GM19455 (cell line): ENCODE data around the gene LMF2.
A peak's percentile ranks its signal among the peaks of the same experiment; 100 is the strongest.
"Not testable (repeated sequence)": the region's sequence is repeated elsewhere in the genome, so short reads cannot be mapped to it uniquely, and the experiment has no call there.

Experiments
- ATAC-seq: cut with Tn5 transposase; IDR thresholded peaks from one replicate; pipeline ENCODE4 v1.9.1; 2021; ENCODE audit not compliant: unreplicated experiment

LMF2 gene

GRCh38 chr22:50535113-50535512, 27.6 kb upstream of the LMF2 start:
- no peak for ATAC-seq

- not testable (repeated sequence) for ATAC-seq
Observed at GRCh38 chr22:50533856-50534711, 26.6 kb upstream of the LMF2 start.

GRCh38 chr22:50532824-50533796, 25.6 kb upstream of the LMF2 start:
- ATAC-seq: no peak

DNA sequence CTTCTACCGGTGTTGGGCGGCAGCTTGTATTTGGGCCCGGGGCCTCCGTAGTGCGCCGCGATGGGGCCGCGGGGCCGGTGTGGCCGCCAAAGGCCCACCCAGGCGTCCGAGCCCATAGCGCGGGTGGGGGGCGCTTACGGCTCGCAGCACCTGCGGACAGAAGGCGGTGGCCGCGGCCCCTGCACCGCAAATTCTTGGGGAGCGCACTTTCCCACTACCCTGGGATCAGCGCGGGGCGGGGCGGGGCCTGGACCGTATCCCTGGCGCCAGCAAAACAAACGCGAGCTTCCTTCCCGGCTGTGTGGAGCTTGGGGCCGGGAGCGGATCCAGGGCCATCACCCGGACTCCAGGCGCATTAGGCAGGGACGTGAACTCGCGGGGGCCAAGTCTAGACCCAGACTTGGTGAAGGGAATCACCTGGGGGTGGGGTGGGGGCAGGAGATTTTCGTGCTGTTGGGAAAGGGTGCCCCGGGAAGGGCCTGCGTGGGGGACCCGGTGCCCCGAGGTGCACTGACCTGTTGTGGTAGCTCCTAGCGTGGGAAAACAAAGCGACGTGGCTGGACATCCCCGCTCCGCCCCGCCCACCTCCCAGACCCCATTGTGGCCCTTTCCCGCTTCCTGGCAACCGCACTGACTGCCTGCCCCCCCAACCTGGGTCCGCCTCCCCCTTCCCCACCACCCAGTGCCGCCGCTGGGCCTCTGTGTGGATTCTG, 24.6 kb upstream of the LMF2 start:
- ATAC-seq: no peak

DNA sequence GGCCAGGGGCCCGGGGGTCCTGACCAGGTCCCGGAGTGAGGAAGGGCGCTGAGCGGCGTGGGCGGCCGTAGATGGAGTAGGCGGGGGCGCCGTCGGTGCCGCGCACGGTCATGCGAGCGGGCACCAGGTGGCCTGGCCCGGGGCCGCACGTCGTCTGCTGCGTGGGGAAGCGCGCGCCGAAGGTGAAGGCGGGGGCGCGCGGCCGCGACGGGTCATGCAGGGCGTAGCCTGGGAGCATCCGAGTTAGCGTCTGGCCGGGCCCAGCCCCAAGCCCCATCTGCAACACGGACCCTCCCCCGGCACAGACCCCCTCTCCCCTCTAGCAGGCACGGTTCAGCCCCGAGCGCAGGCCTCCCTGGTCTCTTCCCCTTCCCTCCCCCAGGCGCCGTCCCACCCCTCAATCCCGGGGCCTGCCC, 24.1 kb upstream of the LMF2 start:
- no peak for ATAC-seq

GRCh38 chr22:50530877-50531545, 23.5 kb upstream of the LMF2 start:
- no peak for ATAC-seq

GRCh38 chr22:50530580-50530876, 23.0 kb upstream of the LMF2 start:
- no peak for ATAC-seq

DNA sequence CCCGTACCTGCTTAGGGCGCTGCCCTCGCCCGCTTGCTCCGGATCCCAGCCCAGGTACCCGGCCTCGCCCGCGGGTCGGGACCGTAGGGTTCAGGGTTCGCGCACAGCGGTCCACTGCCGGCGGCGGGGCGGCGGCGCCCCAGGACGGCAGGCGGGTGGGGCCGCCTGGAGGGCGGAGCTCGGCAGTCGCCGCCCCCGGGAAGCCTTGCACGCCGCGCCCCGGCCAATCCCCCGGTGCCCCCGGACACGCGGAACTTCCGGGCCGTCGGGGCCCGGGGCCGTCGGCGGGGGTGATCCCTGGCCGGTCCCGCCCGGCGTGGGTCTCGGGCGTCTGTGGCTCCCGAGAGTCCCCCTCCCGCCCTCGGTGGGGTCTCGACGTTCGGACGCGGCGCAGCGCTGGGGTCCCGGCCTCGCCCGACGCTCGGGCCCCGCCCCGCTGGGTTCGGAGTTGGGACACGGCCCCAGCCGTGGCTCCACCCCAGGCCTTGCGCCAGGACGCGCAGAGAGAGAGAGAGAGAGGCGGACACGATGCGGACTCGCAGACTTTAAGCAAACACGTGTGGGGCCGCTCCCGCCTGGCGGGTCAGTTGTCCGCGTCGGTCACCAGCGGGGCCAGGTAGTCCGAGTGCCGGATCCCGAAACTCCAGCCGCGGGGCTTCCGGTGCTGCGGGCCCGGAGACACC, 22.5 kb upstream of the LMF2 start, which contains the start of gene TYMP:
TYMP (minus strand) TSS at position 116 of the 683 bp plus-strand sequence. CDS start 303 bp downstream, outside the sequence.
- ATAC-seq: no peak

DNA sequence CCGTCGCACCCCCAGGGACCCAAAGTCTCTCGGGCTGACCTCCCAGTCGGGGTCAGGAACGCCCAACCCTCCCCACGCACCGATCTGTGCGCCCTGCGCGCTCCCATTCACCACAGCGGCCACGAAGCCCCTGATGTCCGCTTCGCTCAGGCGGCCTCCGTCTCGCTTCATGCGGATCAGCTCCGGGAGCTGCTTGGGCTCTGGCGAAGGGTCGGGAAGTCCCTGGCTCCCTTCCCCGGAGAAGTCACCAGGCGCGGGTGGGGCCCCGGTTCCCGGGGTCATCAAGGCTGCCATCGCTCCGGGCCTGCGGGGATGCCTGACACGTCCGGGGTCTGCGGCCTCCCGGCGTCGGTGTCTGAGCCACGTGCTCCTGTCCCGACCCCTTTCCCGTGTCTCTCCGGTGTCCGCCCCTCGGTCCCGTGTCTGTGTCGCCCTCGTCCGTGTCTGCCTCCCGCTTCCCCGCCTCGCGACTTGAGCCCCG, 22.0 kb upstream of the LMF2 start:
- ATAC-seq: no peak

GRCh38 chr22:50528682-50529415, 21.3 kb upstream of the LMF2 start:
- no peak for ATAC-seq

DNA sequence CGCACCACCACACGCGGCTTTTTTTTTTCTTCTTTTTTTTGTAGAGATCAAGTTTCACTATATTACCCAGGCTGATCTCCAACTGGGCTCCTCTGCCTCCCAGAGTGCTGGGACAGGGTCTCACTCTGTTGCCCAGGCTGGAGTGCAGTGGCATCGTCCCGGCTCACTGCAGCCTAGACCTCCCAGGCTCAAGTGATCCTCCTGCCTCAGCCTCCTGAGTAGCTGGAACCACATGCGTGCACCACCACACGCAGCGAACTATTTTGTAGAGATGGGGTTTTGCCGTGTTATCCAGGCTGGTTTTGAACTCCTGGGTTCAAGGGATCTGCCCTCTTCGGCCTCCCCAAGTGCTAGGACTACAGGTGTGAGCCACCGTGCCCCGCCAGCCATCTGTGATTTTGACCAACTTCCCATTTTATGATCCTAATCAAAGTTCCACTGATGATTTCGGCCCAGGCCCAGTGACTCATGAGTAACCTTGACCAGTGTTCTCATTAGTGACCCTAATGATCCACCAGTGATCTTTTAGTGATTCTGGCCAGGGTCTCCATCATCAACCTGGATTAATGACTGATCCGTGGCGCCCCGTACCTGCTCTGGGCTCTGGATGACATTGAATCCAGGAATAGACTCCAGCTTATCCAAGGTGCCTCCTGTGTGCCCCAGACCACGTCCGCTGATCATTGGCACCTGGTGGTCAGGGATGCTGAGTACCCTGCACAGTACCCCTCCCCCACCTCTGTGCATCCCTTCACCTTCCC, 20.6 kb upstream of the LMF2 start:
- ATAC-seq: no peak

DNA sequence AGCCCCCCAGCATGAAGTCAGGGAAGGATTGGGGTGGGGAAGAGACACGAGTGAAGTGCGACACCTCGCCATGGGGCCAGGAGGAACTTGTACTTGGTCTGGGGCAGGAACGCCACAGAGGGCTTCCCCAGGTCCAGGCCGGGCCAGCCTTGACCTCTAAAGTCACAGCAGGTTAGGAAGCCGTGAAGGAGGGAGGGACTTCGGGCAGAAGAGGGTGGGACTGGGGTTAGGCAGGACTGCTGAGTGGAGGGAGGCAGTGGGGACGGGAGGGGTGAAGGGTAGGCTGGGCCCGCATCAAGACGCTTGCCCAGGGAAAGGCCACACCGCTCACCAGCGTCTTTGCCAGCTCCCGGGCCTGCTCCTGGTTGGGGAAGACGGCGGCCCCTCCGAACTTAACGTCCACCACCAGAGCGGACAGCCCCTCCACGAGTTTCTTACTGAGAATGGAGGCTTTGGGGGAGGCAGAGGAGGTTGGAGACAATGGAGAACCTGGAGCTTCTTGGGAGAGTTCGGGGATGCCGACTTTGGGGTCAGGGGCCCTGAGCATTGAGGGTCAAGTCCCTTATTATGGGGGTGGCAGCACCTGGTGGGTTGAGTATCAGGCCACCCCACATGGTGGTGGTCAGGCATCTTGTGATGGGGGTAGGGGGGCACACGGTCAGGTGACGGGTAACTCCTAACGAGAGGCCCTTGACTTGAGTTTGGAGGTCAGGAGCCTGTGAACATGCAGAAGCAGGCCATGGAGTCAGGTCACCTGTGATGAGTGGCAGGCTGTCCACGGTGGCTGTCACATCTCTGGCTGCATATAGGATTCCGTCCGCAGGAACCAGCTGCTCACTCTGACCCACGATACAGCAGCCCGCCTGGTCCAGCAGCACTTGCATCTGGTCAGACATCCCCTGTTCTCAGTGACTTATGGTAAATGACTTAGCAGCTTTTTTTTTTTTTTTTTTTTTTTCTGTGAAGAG, 19.6 kb upstream of the LMF2 start:
- ATAC-seq: no peak

DNA sequence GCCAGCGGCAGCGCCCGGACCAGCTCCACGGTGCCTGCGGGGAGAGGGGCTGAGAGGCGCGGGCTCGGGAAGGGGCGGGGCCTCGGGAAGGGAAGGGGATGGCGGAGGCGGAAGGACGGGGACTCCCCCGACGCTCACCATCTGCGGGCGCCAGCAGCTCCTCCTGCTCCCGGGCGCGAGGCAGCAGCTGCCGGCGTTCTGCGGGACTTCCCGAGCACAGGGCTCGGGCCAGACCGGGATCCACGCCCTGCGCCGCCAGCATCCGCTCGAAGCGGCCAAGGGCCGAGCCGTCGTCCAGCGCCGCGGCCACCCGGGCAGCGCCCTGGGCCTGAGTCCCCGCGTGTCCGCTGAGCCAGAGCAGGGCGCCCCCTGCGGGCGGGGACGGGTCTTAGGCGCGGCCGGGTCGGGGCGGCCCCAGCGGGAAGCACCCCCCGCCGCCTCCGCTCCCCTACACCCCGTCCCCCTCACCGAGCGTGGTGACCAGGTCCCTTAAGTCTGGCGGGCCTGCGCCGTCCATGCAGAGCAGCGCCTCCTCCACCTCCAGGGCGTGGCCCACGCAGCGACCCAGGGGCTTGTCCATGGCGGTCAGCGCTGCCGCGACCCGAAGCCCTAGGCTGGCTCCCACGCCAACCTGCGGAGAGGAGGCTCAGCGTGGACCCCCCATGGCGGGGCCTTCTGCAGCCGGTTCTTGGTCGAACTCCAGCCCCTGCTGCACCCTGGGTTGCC, 18.8 kb upstream of the LMF2 start:
- ATAC-seq: peak; percentile 33

GRCh38 chr22:50525858-50526107, 18.3 kb upstream of the LMF2 start:
- ATAC-seq: peak; percentile 21

DNA sequence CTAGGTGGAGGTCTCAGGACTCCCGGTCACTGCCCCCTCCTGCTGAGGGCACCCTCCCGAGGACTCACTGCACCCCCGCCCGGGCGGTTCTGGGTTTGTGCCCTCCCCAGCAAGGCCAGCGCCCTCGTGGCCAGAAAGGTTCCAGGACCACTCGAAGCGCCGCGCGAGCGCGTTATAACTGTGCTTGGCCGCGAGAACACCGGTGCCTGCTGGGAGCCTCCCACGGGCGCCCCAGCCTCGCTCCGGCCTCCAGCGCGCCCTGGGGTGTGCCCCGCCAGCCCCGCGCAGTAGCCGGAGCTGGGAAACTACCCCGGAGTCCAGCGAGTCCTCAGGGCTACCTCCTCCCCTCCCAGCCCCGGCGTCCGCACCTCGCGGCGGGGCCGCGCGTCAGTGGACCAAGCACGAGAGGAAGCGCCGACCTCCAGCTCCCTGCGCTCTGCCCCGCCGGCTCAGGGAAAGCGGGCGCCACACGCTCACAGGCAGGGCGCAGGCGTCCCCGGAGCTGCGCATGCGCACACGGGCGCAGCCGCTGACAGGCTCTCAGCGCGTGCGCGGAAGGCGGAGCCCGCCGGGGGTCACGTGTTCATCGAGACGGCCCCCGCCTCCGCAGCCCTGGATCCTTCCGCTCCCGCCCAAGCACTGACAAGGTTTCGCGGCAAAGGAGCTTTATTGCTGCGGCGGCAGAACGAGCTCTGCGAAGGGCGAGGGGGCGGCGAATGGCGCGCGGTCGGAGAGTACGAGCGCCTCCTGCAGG, 17.8 kb upstream of the LMF2 start, which contains the start of gene SCO2:
SCO2 (minus strand) TSS at position 495 of the 754 bp plus-strand sequence. CDS start 1,187 bp downstream, outside the sequence.
- peak; percentile 38 for ATAC-seq

- ATAC-seq: no peak
Observed at GRCh38 chr22:50524676-50525103, 17.2 kb upstream of the LMF2 start.
